CD8-positive, alpha-beta memory T cell (primary cell): ENCODE results near the gene EEF1AKMT3. TPM values are rescaled to one million over a fixed set of nuclear protein-coding genes. Genes with fewer than 3 reads are reported as not detected.
A peak's percentile ranks its signal among the peaks of the same experiment; 100 is the strongest.

Experiments used
- CTCF ChIA-PET: fragments of 350-600 bp; sonication (Branson Sonifier 250); formaldehyde crosslinking; loops from one replicate; lab custom pipeline; 2021; ENCODE audit warnings: antibody characterized with exemption; lab: Charles Lee
- POLR2A ChIA-PET: fragments of 350-600 bp; sonication (Branson Sonifier 250); formaldehyde crosslinking; loops from one replicate; lab custom pipeline; 2021; ENCODE audit warnings: antibody characterized with exemption; lab: Charles Lee
- DNase-seq, 5 donors: peaks; one replicate each; pipeline versions ENCODE4 v3.0.0 to v3.0.0-alpha.2; 2020 to 2022; ENCODE audit warnings: mixed read lengths in 1 of 5
- H3K27ac ChIP-seq: one replicate; pipeline ENCODE4 v1.7.0; 2013; ENCODE audit warnings: low read depth, mild to moderate bottlenecking, low read length, moderate library complexity
- H3K27me3 ChIP-seq: 2 replicates; pipeline ENCODE4 v1.7.0; 2013; ENCODE audit warnings: low read length, mild to moderate bottlenecking; ENCODE audit not compliant: insufficient read depth, poor library complexity, severe bottlenecking
- H3K36me3 ChIP-seq: 2 replicates; pipeline ENCODE4 v1.7.0; 2013; ENCODE audit warnings: mild to moderate bottlenecking, low read length, moderate library complexity; ENCODE audit not compliant: insufficient read depth
- H3K4me1 ChIP-seq: 2 replicates; pipeline ENCODE4 v1.7.0; 2013; ENCODE audit warnings: mild to moderate bottlenecking, low read length, moderate library complexity; ENCODE audit not compliant: insufficient read depth
- H3K4me3 ChIP-seq: 2 replicates; pipeline ENCODE4 v1.7.0; 2013; ENCODE audit warnings: mild to moderate bottlenecking, low read length
- H3K9me3 ChIP-seq: 2 replicates; pipeline ENCODE4 v1.7.0; 2013; ENCODE audit warnings: mild to moderate bottlenecking, low read length
- H3K27ac Mint-ChIP-seq, 8 donors: one replicate each; pipeline ENCODE4 v1.8.0; 2020 to 2021; ENCODE audit warnings: mixed read lengths in 8 of 8, mild to moderate bottlenecking in 6 of 8, inconsistent platforms in 3 of 8, moderate library complexity in 3 of 8
- H3K27me3 Mint-ChIP-seq, 2 donors: one replicate each; pipeline ENCODE4 v1.8.0; 2020 to 2021; ENCODE audit warnings: mixed read lengths in 2 of 2, mild to moderate bottlenecking in 1 of 2, moderate library complexity in 1 of 2
- H3K36me3 Mint-ChIP-seq, 3 donors: one replicate each; pipeline ENCODE4 v1.8.0; 2020 to 2021; ENCODE audit warnings: mixed read lengths in 3 of 3, inconsistent platforms in 1 of 3, mild to moderate bottlenecking in 1 of 3
- H3K4me1 Mint-ChIP-seq, 3 donors: one replicate each; pipeline ENCODE4 v1.8.0; 2020 to 2021; ENCODE audit warnings: mixed read lengths in 3 of 3, inconsistent platforms in 1 of 3, mild to moderate bottlenecking in 1 of 3
- H3K4me3 Mint-ChIP-seq, 7 donors: one replicate each; pipeline ENCODE4 v1.8.0; 2020 to 2021; ENCODE audit warnings: mixed read lengths in 7 of 7, mild to moderate bottlenecking in 6 of 7, moderate library complexity in 4 of 7, inconsistent platforms in 2 of 7
- H3K9me3 Mint-ChIP-seq, 5 donors: one replicate each; pipeline ENCODE4 v1.8.0; 2020 to 2022; ENCODE audit warnings: mixed read lengths in 5 of 5, mild to moderate bottlenecking in 3 of 5, moderate library complexity in 2 of 5, inconsistent platforms in 1 of 5
- polyA plus RNA-seq: library from polyadenylated mRNA; unstranded; fragments of 300-500 nt; fragmentation: Illumina TruSeq; gene quantifications from one replicate; pipeline ENCODE4 v1.2.3, GENCODE V29; 2021
- total RNA-seq, 2 experiments: library from RNA; stranded (reverse); gene quantifications; one replicate each; pipeline ENCODE4 v1.2.3, GENCODE V29; 2021

EEF1AKMT3 gene
- total and polyA plus RNA-seq, 3 experiments from 2014 or later: 3.3 to 3.9 (median 3.5) TPM

GRCh38 chr12:57746025-57746424 lies 26.4 kb upstream of the EEF1AKMT3 start:
- H3K36me3 Mint-ChIP-seq: peaks cover 0 to 47% (median 10%) of the 10 kb centered on the region in 3 donors
- H3K36me3 ChIP-seq: peaks cover 19% of the 10 kb centered on the region
- DNase-seq: no peak
- POLR2A ChIA-PET: no interaction called here
- peak overlapping the region; percentile 74 for H3K4me3 ChIP-seq
- H3K9me3 ChIP-seq: no peaks in the 10 kb centered on the region
- H3K9me3 Mint-ChIP-seq: no peaks in the 10 kb centered on the region
- peak overlapping the region; percentile 85 to 96 (median 90) for H3K4me3 Mint-ChIP-seq
- H3K27me3 ChIP-seq: no peaks in the 10 kb centered on the region
- peaks cover 39% of the 10 kb centered on the region for H3K4me1 ChIP-seq
- peaks cover 0 to 4% of the 10 kb centered on the region in 2 donors for H3K27me3 Mint-ChIP-seq
- peaks cover 42 to 59% (median 50%) of the 10 kb centered on the region in 3 donors for H3K4me1 Mint-ChIP-seq
- no peak overlapping the region for H3K27ac ChIP-seq
- H3K27ac Mint-ChIP-seq: peak overlapping the region; percentile 84 to 99 (median 97)
- CTCF ChIA-PET: interaction anchor here (1.4 kb wide), 1 partner anchor 266 kb away, joined by 4 read pairs; the partner anchor contains the start of gene ARHGAP9

- Mint-ChIP-seq H3K4me3 (peak overlapping the region in 1 of 7 donors; percentile 11), H3K36me3 (peaks cover 0 to 52% (median 10%) of the 10 kb centered on the region in 3 donors), H3K27me3 (peaks cover 0 to 2% of the 10 kb centered on the region in 2 donors), H3K27ac (peak overlapping the region in 4 of 8 donors; percentile 8 to 55 (median 38)), H3K9me3 (no peaks in the 10 kb centered on the region), H3K4me1 (peaks cover 52 to 67% (median 65%) of the 10 kb centered on the region in 3 donors)
- Histone ChIP-seq H3K36me3 (peaks cover 19% of the 10 kb centered on the region), H3K27ac (no peak overlapping the region), H3K4me3 (no peak overlapping the region), H3K4me1 (peaks cover 44% of the 10 kb centered on the region), H3K27me3 (no peaks in the 10 kb centered on the region), H3K9me3 (no peaks in the 10 kb centered on the region)
- peak in 1 of 5 donors; percentile 46 for DNase-seq
- CTCF ChIA-PET: no interaction called here
- POLR2A ChIA-PET: no interaction called here
Observed at GRCh38 chr12:57749061-57749460, 23.4 kb upstream of the EEF1AKMT3 start.

GRCh38 chr12:57750561-57751431 lies 21.6 kb upstream of the EEF1AKMT3 start:
- peak overlapping the region; percentile 86 for H3K27ac ChIP-seq
- H3K27me3 Mint-ChIP-seq: peaks cover 0 to 2% of the 10 kb centered on the region in 2 donors
- POLR2A ChIA-PET: no interaction called here
- peaks cover 43 to 58% (median 56%) of the 10 kb centered on the region in 3 donors for H3K4me1 Mint-ChIP-seq
- no peak for DNase-seq
- peaks cover 19% of the 10 kb centered on the region for H3K36me3 ChIP-seq
- peak overlapping the region; percentile 92 for H3K4me3 ChIP-seq
- peak overlapping the region; percentile 86 to 96 (median 91) for H3K4me3 Mint-ChIP-seq
- CTCF ChIA-PET: interaction anchor here (1.7 to 1.8 kb wide), 2 partner anchors 8 to 10 kb away, joined by 8 to 9 read pairs; no protein-coding TSS in a partner anchor
- peaks cover 0 to 49% (median 10%) of the 10 kb centered on the region in 3 donors for H3K36me3 Mint-ChIP-seq
- peak overlapping the region; percentile 93 to 100 (median 96) for H3K27ac Mint-ChIP-seq
- H3K4me1 ChIP-seq: peaks cover 39% of the 10 kb centered on the region
- H3K9me3 ChIP-seq: no peaks in the 10 kb centered on the region
- no peaks in the 10 kb centered on the region for H3K27me3 ChIP-seq
- no peaks in the 10 kb centered on the region for H3K9me3 Mint-ChIP-seq

GRCh38 chr12:57751432-57751787 lies 21.0 kb upstream of the EEF1AKMT3 start:
- peaks cover 0 to 50% (median 7%) of the 10 kb centered on the region in 3 donors for H3K36me3 Mint-ChIP-seq
- H3K27ac Mint-ChIP-seq: peak overlapping the region; percentile 93 to 100 (median 96)
- Histone ChIP-seq H3K27ac (peak overlapping the region; percentile 86), H3K27me3 (no peaks in the 10 kb centered on the region), H3K36me3 (peaks cover 19% of the 10 kb centered on the region), H3K4me1 (peaks cover 43% of the 10 kb centered on the region), H3K9me3 (no peaks in the 10 kb centered on the region), H3K4me3 (peak overlapping the region; percentile 92)
- H3K4me3 Mint-ChIP-seq: peak overlapping the region; percentile 86 to 96 (median 91)
- POLR2A ChIA-PET: interaction anchor here (0.8 to 1.1 kb wide), 2 partner anchors 10 to 663 kb away, joined by 3 to 6 read pairs; no protein-coding TSS in a partner anchor
- no peak for DNase-seq
- no peaks in the 10 kb centered on the region for H3K9me3 Mint-ChIP-seq
- H3K4me1 Mint-ChIP-seq: peaks cover 42 to 57% (median 55%) of the 10 kb centered on the region in 3 donors
- peaks cover 0 to 2% of the 10 kb centered on the region in 2 donors for H3K27me3 Mint-ChIP-seq
- CTCF ChIA-PET: interaction anchor here (1.2 to 1.8 kb wide), 3 partner anchors 8 to 11 kb away, joined by 4 to 9 read pairs (median 8); no protein-coding TSS in a partner anchor

- ChIA-PET POLR2A (interaction anchor here (0.6 to 1.1 kb wide), 5 partner anchors 11 to 999 kb away, joined by 3 to 6 read pairs (median 3); partner anchors contain the start of gene ATP23), CTCF (interaction anchor here (1.0 to 1.2 kb wide), 2 partner anchors 10 to 11 kb away, joined by 4 read pairs; no protein-coding TSS in a partner anchor)
- peaks cover 18% of the 10 kb centered on the region for H3K36me3 ChIP-seq
- peak within 1 kb of the TSS; percentile 86 to 96 (median 91) for H3K4me3 Mint-ChIP-seq
- H3K27ac Mint-ChIP-seq: peak within 1 kb of the TSS; percentile 93 to 100 (median 96)
- peaks cover 47 to 59% (median 58%) of the 10 kb centered on the region in 3 donors for H3K4me1 Mint-ChIP-seq
- H3K9me3 ChIP-seq: no peaks in the 10 kb centered on the region
- peak within 1 kb of the TSS; percentile 86 for H3K27ac ChIP-seq
- peaks cover 0 to 2% of the 10 kb centered on the region in 2 donors for H3K27me3 Mint-ChIP-seq
- H3K36me3 Mint-ChIP-seq: peaks cover 0 to 49% (median 6%) of the 10 kb centered on the region in 3 donors
- H3K9me3 Mint-ChIP-seq: no peaks in the 10 kb centered on the region
- peak within 1 kb of the TSS; percentile 92 for H3K4me3 ChIP-seq
- H3K27me3 ChIP-seq: no peaks in the 10 kb centered on the region
- DNase-seq: peak; percentile 98 to 100 (median 99)
- peaks cover 49% of the 10 kb centered on the region for H3K4me1 ChIP-seq
Observed at GRCh38 chr12:57751788-57752667, 20.4 kb upstream of the EEF1AKMT3 start, which contains the start of gene CDK4. Gene CDK4 (minus strand): TSS chr12:57752310. CDS start chr12:57751717, 593 bp downstream.

GRCh38 chr12:57752668-57753000 lies 19.8 kb upstream of the EEF1AKMT3 start:
- Mint-ChIP-seq H3K27ac (peak overlapping the region; percentile 93 to 100 (median 96)), H3K36me3 (peaks cover 0 to 46% (median 3%) of the 10 kb centered on the region in 3 donors), H3K27me3 (peaks cover 0 to 2% of the 10 kb centered on the region in 2 donors), H3K4me1 (peaks cover 48 to 60% (median 59%) of the 10 kb centered on the region in 3 donors), H3K9me3 (no peaks in the 10 kb centered on the region), H3K4me3 (peak overlapping the region; percentile 86 to 96 (median 91))
- Histone ChIP-seq H3K4me3 (peak overlapping the region; percentile 20), H3K27ac (peak overlapping the region; percentile 86), H3K9me3 (no peaks in the 10 kb centered on the region), H3K4me1 (peaks cover 50% of the 10 kb centered on the region), H3K27me3 (no peaks in the 10 kb centered on the region), H3K36me3 (peaks cover 13% of the 10 kb centered on the region)
- CTCF ChIA-PET: interaction anchor here (1.0 to 1.2 kb wide), 2 partner anchors 10 to 12 kb away, joined by 4 read pairs; no protein-coding TSS in a partner anchor
- DNase-seq: no peak
- POLR2A ChIA-PET: interaction anchor here (1.1 kb wide), 1 partner anchor 11 kb away, joined by 6 read pairs; no protein-coding TSS in a partner anchor
